Esophagus muscularis mucosa (tissue), 3 donors: ENCODE data around the gene PTGES3.

Experiments
- CTCF ChIP-seq, 3 experiments: fragments of 200-600 bp in 2 of 3; fragments of 450-650 bp in 1 of 3; sonication (generic) in 2 of 3; IDR thresholded peaks; one replicate each; pipeline ENCODE4 v1.5.1; 2017 to 2019; ENCODE audit warnings: antibody characterized with exemption in 3 of 3, mild to moderate bottlenecking in 2 of 3, moderate library complexity in 1 of 3
- POLR2A ChIP-seq: fragments of 450-650 bp; IDR thresholded peaks from one replicate; pipeline ENCODE4 v1.6.1; 2017; ENCODE audit warnings: antibody characterized with exemption, moderate library complexity, mild to moderate bottlenecking, low read depth

DNA sequence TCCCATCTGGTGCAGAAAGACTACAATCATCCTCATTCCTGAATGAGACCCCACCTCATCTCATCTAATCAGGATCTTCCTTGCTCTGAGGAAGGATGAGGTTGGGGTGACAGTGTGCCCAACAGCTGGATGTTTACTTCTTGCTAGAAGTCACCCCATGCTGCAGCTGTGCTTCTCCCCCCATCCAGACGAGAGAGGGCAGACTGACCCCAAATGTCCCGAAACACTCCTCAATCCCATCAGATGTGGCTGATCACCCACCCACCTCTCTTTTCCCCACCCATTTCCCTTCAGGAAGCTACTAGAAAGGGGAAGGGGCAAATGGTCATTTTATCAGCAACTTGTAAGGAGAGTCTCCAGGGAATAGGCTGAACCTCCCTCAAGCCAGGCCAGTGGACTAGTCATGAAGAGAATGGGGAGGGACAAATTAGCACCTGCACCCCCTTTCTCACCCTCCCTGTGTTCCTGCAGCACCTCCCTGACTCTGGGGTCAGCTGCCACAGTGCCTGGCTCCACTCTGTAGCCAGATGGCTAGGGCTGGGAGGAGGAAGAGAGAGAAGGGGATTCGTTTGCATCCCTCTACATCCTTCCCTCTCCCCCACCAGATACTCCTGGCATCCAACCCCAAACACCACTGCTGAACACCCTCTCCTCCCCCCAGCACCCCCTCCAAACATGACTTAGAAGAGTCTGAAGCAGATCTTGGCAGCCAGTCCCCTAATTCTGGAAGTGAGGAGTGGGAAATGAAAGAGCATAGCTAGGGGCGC is 55.2 kb downstream of the PTGES3 start:
- TF ChIP-seq POLR2A (no peak), CTCF (IDR thresholded peaks at IDR 0.05) (no peak)
